Spleen (tissue), 7 donors: ENCODE data around the gene ZNF524.

Experiments used
- POLR2A ChIP-seq, 3 donors: fragments of 450-650 bp; IDR thresholded peaks; one replicate each; pipeline ENCODE4 v1.5.1; 2017; ENCODE audit warnings: antibody characterized with exemption in 3 of 3, mild to moderate bottlenecking in 1 of 3
- POLR2AphosphoS5 ChIP-seq, 3 donors: sonication (generic); formaldehyde crosslinking; IDR thresholded peaks; one replicate each; pipeline ENCODE4 v1.5.1; 2017; ENCODE audit warnings: antibody characterized with exemption in 3 of 3
- TF ChIP-seq, protein P1 (sequence below), 11 experiments: fragments of 200-600 bp in 7 of 11; fragments of 450-650 bp in 4 of 11; sonication (generic) in 4 of 11; IDR thresholded peaks in 8 of 11; conservative IDR thresholded peaks in 3 of 11; 1 replicate in 7 of 11; 2 replicates in 4 of 11; pipeline versions ENCODE4 v1.4.0 to v1.8.0; 2016 to 2021; ENCODE audit warnings: antibody characterized with exemption in 11 of 11, inconsistent platforms in 4 of 11, mild to moderate bottlenecking in 1 of 11
- donor health status: DM: no; HTN: no; CAD: no; lungs with moderate emphysema.
- donor health status: DM: no; HTN: no; CAD: no.
- donor health status: DM: no; HTN: no; CAD: no.

DNA sequence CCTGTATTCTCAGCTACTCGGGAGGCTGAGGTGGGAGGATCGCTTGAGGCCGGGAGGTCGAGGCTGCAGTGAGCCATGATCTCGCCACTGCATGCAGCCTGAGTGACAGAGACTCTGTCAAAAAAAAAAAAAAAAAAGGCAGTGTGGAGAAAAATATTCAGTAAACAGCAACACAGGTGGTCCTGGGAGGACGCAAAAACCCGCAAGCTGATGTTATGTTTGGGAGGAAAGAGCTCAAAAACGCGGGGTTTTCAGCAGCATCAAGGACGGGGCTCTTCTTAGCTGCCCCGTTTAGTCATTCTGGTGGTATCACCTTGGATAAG is 24.9 kb downstream of the ZNF524 start:
- TF ChIP-seq, protein P1, sequence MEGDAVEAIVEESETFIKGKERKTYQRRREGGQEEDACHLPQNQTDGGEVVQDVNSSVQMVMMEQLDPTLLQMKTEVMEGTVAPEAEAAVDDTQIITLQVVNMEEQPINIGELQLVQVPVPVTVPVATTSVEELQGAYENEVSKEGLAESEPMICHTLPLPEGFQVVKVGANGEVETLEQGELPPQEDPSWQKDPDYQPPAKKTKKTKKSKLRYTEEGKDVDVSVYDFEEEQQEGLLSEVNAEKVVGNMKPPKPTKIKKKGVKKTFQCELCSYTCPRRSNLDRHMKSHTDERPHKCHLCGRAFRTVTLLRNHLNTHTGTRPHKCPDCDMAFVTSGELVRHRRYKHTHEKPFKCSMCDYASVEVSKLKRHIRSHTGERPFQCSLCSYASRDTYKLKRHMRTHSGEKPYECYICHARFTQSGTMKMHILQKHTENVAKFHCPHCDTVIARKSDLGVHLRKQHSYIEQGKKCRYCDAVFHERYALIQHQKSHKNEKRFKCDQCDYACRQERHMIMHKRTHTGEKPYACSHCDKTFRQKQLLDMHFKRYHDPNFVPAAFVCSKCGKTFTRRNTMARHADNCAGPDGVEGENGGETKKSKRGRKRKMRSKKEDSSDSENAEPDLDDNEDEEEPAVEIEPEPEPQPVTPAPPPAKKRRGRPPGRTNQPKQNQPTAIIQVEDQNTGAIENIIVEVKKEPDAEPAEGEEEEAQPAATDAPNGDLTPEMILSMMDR (IDR thresholded peaks at IDR 0.05 in 8 of 11, conservative IDR thresholded peaks at IDR 0.05 in 3 of 11): no peak
- TF ChIP-seq POLR2A (IDR thresholded peaks at IDR 0.05): no peak
- TF ChIP-seq POLR2AphosphoS5 (IDR thresholded peaks at IDR 0.05): no peak
